ENCODE data around the gene GAPVD1.
"Not testable (repeated sequence)": the region's sequence is repeated elsewhere in the genome, so short reads cannot be mapped to it uniquely, and the experiment has no call there.

The GAPVD1 gene

GRCh38 chr9:125316359-125316758 is 54.7 kb downstream of the GAPVD1 start:
- DNase-seq (ENCODE audit: low spot score): not testable (repeated sequence)

DNA sequence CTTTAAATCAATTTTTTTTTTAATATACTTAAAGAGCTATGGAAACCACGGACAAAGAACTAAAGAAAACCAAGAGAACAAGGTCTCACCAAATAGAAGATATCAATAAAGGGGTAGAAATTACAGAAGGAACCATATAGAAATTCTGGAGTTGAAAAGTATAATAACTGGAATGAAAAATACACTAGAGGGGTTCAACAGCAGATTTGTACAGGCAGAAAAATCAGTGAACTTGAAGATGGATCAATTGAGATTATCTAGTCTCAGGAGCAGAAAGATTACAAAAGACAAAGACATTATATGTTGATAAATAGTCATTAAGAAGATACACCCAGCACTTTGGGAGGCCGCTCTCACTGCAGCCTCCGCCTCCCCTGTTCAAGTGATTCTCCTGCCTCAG is 56.1 kb downstream of the GAPVD1 start:
- DNase-seq (ENCODE audit: low spot score): no peak

DNA sequence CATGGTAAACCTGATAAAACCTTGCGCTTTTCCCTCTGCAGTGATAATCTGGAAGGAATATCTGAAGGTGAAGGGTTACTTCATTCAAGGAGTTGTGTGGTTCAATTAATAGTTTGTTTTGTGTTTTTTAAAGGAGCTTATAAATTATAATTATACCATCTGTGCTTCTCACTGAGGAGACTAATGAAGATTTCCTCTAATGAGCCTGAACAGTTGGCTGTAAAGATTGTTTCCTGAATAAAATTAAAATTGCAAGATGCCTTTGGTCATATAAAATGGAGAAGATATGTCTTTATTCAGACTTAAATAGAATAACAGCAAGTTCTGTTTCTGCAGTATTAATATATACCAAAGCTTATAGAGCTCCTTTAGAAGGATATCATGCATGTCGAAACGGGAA is 59.9 kb downstream of the GAPVD1 start:
- no peak for DNase-seq (ENCODE audit: low spot score)

DNA sequence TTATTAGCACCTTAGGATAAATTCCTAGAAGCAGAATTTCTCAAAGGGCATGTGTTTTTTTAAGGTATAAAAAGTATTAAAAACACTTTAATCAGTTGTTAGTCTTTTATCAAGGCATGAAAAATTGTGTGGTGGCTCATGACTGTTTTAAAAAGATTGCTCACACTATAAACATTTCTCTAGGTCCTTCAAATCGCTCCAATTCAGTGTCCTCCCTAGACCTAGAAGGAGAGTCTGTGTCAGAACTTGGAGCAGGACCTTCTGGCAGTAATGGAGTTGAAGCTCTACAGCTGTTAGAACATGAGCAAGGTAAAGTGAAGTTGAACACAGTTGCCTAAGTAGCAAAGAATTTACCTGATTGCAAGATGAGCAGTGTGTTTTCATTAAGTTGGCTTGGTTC is 62.0 kb downstream of the GAPVD1 start:
- no peak for DNase-seq (ENCODE audit: low spot score)

DNA sequence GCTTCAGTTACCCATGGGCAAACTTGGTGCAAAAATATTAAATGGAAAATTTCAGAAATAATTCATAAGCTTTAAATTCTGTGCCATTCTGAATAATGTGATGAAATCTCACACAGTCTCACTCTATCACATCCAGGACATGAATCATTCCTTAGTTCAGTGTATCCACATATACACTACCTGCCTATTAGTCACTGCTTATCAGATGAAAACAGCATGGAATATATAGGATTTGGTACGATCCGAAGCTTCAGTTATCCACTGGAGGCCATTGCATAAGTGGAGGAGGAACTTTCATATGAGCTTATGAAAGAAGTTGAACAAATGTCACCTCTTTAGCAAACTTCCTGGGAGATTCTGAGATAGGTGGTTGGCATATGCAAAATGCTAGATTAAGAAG is 64.2 kb downstream of the GAPVD1 start:
- DNase-seq (ENCODE audit: low spot score): no peak

DNA sequence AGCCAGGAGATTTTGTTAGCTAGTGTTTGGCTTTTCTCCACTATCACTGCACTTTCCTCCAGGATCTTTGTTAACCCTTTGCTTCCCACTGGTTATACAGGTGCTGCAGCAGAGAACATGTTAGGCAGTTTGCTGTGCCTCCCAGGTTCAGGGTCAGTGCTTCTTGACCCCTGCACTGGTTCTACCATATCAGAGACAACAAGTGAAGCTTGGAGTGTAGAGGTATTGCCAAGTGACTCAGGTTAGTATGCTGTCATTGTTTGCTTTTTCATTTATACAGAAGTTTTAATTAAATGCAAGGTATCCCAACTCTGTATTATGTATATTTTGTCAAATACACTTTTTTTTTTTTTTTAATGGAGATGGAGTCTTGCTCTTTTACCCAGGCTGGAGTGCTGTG is 68.4 kb downstream of the GAPVD1 start:
- no peak for DNase-seq (ENCODE audit: low spot score)

DNA sequence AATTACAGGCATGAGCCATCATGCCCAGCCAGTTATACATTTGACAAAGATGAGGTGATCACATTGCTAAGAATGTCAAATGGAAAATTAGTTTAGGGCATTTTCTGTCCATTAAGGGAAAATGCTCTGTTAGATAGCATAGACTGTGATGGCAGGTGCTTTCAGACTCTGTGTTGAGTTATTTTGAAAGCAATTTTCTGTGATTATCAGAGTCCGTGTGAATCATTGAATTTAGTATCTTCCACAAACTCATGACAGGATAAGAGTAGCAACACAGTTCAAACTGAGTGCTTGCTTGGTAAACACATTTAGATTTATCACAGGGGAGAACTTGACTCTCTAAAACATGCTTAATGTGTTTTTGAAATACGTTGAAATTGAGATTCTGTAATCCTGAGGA is 69.0 kb downstream of the GAPVD1 start:
- DNase-seq (ENCODE audit: low spot score): no peak

DNA sequence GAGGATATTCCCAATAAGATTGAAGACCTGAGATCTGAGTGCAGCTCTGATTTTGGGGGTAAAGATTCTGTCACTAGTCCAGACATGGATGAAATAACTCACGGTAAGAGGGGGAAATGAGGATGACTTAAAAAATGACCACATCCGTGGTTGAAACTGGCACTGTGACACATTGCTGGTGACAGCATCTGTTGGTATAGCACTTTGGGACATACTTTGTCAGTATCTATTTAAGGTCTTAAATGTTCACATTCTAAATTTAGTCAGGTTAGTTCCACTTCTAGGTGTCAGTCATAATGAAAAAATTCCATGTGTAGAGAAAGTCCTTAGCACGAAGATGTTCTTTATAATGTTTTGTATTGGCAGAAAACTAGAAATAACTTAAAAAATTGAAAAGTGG is 70.9 kb downstream of the GAPVD1 start:
- DNase-seq (ENCODE audit: low spot score): no peak

GRCh38 chr9:125337236-125337635 is 75.6 kb downstream of the GAPVD1 start:
- no peak for DNase-seq (ENCODE audit: low spot score)

DNA sequence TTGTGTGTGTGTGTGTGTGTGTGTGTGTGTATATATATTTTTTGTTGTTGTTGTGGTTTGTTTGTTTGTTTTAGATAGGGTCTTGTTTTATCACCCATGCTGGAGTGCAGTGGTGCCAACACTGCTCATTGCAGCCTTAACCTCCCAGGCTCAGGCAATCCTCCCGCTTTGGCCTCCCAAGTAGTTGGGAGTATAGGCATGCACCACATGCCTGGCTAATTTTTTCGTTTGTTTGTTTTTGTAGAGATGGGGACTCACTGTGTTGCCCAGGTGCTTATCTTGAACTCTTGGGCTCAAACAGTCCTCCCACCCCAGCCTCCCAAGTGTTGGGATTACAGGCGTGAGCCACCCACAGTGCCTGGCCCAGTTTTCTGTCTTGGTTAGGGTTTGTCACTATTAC is 77.3 kb downstream of the GAPVD1 start:
- DNase-seq (ENCODE audit: low spot score): no peak

DNA sequence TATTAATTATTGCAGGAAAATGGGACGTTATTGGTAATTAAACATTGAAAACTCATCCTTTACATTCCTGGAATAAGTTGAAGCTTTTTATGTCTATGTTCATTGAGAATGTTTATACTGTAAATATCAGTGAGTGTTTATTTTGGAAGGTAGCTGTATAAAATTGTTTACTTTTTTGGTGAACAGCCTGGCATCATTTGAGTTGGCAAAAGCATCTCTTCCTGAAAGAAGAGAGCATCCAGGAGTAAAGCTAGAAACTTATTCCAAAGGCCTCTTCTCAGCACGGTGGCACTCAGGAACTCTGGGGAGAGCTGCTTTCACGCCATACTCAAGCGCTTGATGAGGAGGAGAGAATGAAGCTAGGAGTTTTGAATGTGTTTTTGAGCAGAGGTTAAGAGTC is 79.9 kb downstream of the GAPVD1 start:
- DNase-seq (ENCODE audit: low spot score): no peak

DNA sequence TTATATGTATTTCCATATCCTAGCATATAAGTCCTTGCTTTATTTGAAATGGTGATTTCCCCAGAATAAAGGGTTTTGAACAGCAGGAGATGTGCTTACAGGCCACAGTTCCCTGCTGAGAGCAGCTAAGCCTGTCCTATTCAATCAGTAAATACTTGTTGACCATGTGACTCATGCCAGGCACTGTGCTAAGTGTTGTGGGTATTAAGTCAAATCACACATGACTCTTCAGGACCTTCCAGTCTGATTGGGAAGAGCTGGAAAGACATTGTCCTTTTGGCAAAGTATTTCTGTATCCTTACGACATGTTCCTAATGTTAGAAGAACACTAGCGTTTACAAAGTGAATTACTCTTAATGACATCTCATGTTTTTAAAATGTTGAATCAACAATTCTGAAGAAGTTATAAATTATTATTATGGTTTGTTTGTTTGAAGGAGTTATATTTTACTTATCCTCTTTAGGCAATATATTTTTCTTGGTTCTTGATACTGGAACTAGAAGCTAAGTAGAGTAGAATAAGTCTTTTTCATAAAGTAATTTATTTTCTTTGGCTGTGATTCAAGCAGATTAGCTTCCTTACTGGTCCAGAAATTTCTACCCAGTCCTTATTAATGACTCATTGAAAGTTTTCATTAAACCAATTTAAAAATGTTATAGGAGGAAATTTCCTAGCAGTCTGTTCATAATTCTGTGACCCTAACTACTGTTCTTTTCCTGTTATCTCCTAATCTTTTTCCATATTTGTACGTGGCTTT is 82.1 kb downstream of the GAPVD1 start:
- DNase-seq (ENCODE audit: low spot score): no peak

DNA sequence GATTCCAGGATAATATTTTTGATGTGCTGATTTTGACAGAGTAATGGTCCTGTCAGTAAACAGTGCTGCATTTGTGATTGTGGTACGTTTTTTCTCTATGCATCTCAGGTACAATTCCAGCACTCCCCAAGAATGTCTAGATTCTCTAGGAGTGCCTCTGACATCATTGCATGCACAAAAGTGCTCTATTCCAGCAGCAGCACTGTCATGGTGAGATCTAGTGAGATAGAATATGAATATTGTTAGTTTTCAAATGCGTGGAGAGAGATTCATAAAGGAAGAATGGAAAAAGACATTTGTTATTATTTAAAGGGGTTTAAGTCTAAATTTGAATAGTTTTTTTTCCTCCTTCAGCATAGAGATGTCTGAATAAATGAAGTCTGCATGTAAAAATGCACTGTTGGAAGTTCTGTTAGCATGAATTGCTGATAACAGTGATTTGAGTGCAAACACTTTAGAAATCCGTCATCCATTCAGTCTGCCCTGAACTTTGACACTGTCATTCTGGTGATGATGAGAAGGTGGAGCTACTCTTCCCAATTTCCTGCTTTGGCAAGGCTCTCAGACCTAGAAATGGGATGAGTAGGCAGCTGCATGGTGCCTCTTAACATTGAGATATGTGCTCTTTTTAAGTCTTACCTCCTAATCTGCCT is 84.6 kb downstream of the GAPVD1 start:
- DNase-seq (ENCODE audit: low spot score): no peak

DNA sequence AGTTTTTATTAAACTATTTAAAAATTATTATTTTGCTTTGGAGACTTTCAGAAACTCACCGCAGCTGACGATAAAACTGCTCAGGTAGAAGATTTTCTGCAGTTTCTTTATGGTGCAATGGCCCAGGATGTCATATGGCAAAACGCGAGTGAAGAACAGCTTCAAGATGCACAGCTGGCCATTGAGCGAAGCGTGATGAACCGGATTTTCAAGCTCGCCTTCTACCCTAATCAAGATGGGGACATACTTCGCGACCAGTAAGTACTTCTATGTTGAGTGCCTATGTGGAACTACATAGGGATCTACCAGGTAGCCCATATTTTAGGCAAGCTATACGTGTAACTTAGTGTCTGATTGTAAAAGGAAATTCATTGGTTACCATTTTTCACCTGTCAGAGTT is 94.0 kb downstream of the GAPVD1 start:
- DNase-seq (ENCODE audit: low spot score): no peak

- DNase-seq (ENCODE audit: low spot score): no peak
Observed at GRCh38 chr9:125356032-125356431, 94.4 kb downstream of the GAPVD1 start.

- DNase-seq (ENCODE audit: low spot score): no peak
Observed at GRCh38 chr9:125359011-125359410, 97.4 kb downstream of the GAPVD1 start.

DNA sequence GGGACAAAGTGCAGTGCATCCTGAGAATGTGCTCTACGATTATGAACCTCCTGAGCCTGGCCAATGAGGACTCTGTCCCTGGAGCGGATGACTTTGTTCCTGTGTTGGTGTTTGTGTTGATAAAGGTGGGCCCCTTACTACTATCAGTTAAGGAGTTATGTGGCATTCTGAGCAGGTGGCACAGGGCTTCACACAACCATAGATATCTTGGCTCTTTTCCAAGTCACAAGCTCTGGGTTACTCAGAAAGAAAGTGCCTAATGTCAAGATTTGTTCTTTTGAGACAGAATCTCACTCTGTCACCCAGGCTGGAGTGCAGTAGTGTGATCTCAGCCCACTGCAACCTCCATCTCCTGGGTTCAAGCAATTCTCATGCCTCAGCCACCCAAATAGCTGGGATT is 99.0 kb downstream of the GAPVD1 start:
- no peak for DNase-seq (ENCODE audit: low spot score)

- DNase-seq (ENCODE audit: low spot score): no peak
Observed at GRCh38 chr9:125361837-125362531, 100.4 kb downstream of the GAPVD1 start.

- DNase-seq (ENCODE audit: low spot score): no peak
Observed at GRCh38 chr9:125366676-125367075, 105.0 kb downstream of the GAPVD1 start.

DNA sequence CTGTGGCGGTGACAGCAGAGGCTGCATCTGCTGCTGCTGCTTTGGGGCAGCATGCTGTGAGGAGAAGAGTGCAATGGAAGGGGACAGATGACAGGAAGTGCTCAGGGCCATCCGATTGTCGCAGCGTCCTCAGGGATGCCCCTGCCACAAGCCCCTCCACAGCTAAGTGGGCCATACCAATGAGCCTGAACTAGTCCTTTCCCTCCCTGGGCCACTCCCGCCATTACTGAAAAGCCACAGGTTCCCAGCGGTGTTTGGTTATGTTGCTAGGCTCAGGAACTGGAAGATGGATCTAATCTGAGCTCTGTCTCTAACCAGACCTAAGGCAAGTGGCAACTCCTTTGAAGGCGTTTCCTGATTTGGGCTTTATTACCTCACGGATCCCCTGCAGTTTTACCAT is 109.2 kb downstream of the GAPVD1 start:
- no peak for DNase-seq (ENCODE audit: low spot score)

GRCh38 chr9:125372441-125373226 is 111.0 kb downstream of the GAPVD1 start:
- DNase-seq (ENCODE audit: low spot score): no peak
